Liver (tissue), 9 donors: ENCODE results near the gene NR2F1. TPM values are rescaled to one million over a fixed set of nuclear protein-coding genes. Genes with fewer than 3 reads are reported as not detected.

Experiments used
- DNase-seq: peaks from one replicate; pipeline ENCODE4 v3.0.0-alpha.2; 2017; ENCODE audit warnings: low spot score
- H3K27ac ChIP-seq, 2 donors: one replicate each; pipeline ENCODE4 v1.7.0; 2013; ENCODE audit warnings: inconsistent platforms in 2 of 2, low read length in 2 of 2, control low read depth in 1 of 2, low read depth in 1 of 2, mild to moderate bottlenecking in 1 of 2
- H3K27me3 ChIP-seq, 4 donors: one replicate each; pipeline versions ENCODE4 v1.6.1 to v1.7.0; 2013; ENCODE audit warnings: low read length in 3 of 4, inconsistent platforms in 1 of 4, mild to moderate bottlenecking in 1 of 4, moderate library complexity in 1 of 4; ENCODE audit not compliant: control insufficient read depth in 4 of 4, insufficient read depth in 4 of 4
- H3K36me3 ChIP-seq, 4 donors: one replicate each; pipeline versions ENCODE4 v1.6.1 to v1.7.0; 2013; ENCODE audit warnings: low read length in 3 of 4, mild to moderate bottlenecking in 3 of 4, low read depth in 1 of 4, moderate library complexity in 1 of 4; ENCODE audit not compliant: control insufficient read depth in 4 of 4, insufficient read depth in 3 of 4
- H3K4me1 ChIP-seq, 4 donors: one replicate each; pipeline versions ENCODE4 v1.6.1 to v1.7.0; 2013; ENCODE audit warnings: low read length in 3 of 4, mild to moderate bottlenecking in 3 of 4, moderate library complexity in 1 of 4; ENCODE audit not compliant: control insufficient read depth in 4 of 4, insufficient read depth in 4 of 4
- H3K4me3 ChIP-seq, 3 donors: one replicate each; pipeline versions ENCODE4 v1.6.1 to v1.7.0; 2013; ENCODE audit warnings: low read length in 3 of 3, control low read depth in 1 of 3, low read depth in 1 of 3, mild to moderate bottlenecking in 1 of 3
- H3K9ac ChIP-seq, 2 donors: one replicate each; pipeline ENCODE4 v1.7.0; 2013; ENCODE audit warnings: low read length in 2 of 2, mild to moderate bottlenecking in 2 of 2, moderate library complexity in 2 of 2, control low read depth in 1 of 2, low read depth in 1 of 2
- H3K9me3 ChIP-seq, 4 donors: one replicate each; pipeline versions ENCODE4 v1.6.1 to v1.7.0; 2013; ENCODE audit warnings: low read length in 3 of 4; ENCODE audit not compliant: control insufficient read depth in 4 of 4
- EGR1 ChIP-seq, 2 donors: IDR thresholded peaks; 2 replicates each; pipeline ENCODE4 v1.6.1; 2016 to 2018; ENCODE audit warnings: antibody characterized with exemption in 2 of 2, low read depth in 2 of 2
- FOXA1 ChIP-seq: IDR thresholded peaks from 2 replicates; pipeline ENCODE4 v1.6.1; 2016; ENCODE audit warnings: antibody characterized with exemption
- FOXA2 ChIP-seq: IDR thresholded peaks from 2 replicates; pipeline ENCODE4 v1.6.1; 2016; ENCODE audit warnings: antibody characterized with exemption
- GABPA ChIP-seq, 2 donors: IDR thresholded peaks in 1 of 2; conservative IDR thresholded peaks in 1 of 2; 2 replicates each; pipeline ENCODE4 v1.6.1; 2016; ENCODE audit warnings: antibody characterized with exemption in 2 of 2, mild to moderate bottlenecking in 1 of 2, moderate library complexity in 1 of 2
- HNF4A ChIP-seq, 2 donors: conservative IDR thresholded peaks; 2 replicates each; pipeline ENCODE4 v1.6.1; 2016; ENCODE audit warnings: antibody characterized with exemption in 2 of 2, mild to moderate bottlenecking in 2 of 2
- HNF4G ChIP-seq: IDR thresholded peaks from 2 replicates; pipeline ENCODE4 v1.6.1; 2016; ENCODE audit warnings: antibody characterized with exemption
- JUND ChIP-seq, 2 donors: IDR thresholded peaks; 2 replicates each; pipeline ENCODE4 v1.6.1; 2016; ENCODE audit warnings: antibody characterized with exemption in 2 of 2
- NR2F2 ChIP-seq: IDR thresholded peaks from 2 replicates; pipeline ENCODE4 v1.6.1; 2016; ENCODE audit warnings: antibody characterized with exemption
- RAD21 ChIP-seq, 2 donors: IDR thresholded peaks; 2 replicates each; pipeline ENCODE4 v1.6.1; 2016; ENCODE audit warnings: antibody characterized with exemption in 2 of 2, mild to moderate bottlenecking in 2 of 2
- RXRA ChIP-seq, 2 donors: IDR thresholded peaks; 2 replicates each; pipeline ENCODE4 v1.6.1; 2017 to 2018; ENCODE audit warnings: antibody characterized with exemption in 2 of 2, mild to moderate bottlenecking in 1 of 2
- SP1 ChIP-seq: IDR thresholded peaks from 2 replicates; pipeline ENCODE4 v1.6.1; 2018; ENCODE audit warnings: antibody characterized with exemption, mild to moderate bottlenecking
- WGBS: extraction: QIAGEN DNeasy Blood & Tissue Kit; methylation state at CpG from one replicate; pipeline ENCODE4 v1.1.7; 2013; 5-methylcytosine and 5-hydroxymethylcytosine counted together
- polyA plus RNA-seq, 2 donors: library from polyadenylated mRNA; stranded (reverse) in 1 of 2; unstranded in 1 of 2; fragments of 200-250 nt in 1 of 2; fragments of >200 nt in 1 of 2; fragmentation: Nextera tagmentation in 1 of 2; extraction: Ambion mirVana in 1 of 2; gene quantifications; one replicate each; pipeline versions ENCODE4 v1.2.1 to v1.2.3, GENCODE V29; 2013 to 2015
- total RNA-seq, 2 donors: library from RNA; depleted of rRNA; stranded (reverse); fragments of >200 nt; gene quantifications; one replicate each; pipeline ENCODE4 v1.2.3, GENCODE V29; 2014
- TF ChIP-seq, protein P1 (sequence below): IDR thresholded peaks from 2 replicates; pipeline ENCODE4 v1.6.1; 2016; ENCODE audit warnings: antibody characterized with exemption
- TF ChIP-seq, protein P2 (sequence below): IDR thresholded peaks from 2 replicates; pipeline ENCODE4 v1.6.1; 2016; ENCODE audit warnings: antibody characterized with exemption
- TF ChIP-seq, protein P3 (sequence below): IDR thresholded peaks from 2 replicates; pipeline ENCODE4 v1.6.1; 2016; ENCODE audit warnings: antibody characterized with exemption
- TF ChIP-seq, protein P4 (sequence below): IDR thresholded peaks from 2 replicates; pipeline ENCODE4 v1.6.1; 2016; ENCODE audit warnings: antibody characterized with exemption, mild to moderate bottlenecking
- TF ChIP-seq, protein P5 (sequence below): fragments of 150-350 bp; IDR thresholded peaks from 2 replicates; pipeline ENCODE4 v1.5.1; 2017; ENCODE audit warnings: improper control_type of control experiment, low read depth, low read length; ENCODE audit not compliant: missing input control
- donor health status: healthy.
- donor health status: healthy.
- donor health status: healthy.
- donor health status: healthy.
- donor health status: healthy.

The NR2F1 gene
- total and polyA plus RNA-seq, 4 donors, result 3.9 to 13.0 (median 10.6) TPM

DNA sequence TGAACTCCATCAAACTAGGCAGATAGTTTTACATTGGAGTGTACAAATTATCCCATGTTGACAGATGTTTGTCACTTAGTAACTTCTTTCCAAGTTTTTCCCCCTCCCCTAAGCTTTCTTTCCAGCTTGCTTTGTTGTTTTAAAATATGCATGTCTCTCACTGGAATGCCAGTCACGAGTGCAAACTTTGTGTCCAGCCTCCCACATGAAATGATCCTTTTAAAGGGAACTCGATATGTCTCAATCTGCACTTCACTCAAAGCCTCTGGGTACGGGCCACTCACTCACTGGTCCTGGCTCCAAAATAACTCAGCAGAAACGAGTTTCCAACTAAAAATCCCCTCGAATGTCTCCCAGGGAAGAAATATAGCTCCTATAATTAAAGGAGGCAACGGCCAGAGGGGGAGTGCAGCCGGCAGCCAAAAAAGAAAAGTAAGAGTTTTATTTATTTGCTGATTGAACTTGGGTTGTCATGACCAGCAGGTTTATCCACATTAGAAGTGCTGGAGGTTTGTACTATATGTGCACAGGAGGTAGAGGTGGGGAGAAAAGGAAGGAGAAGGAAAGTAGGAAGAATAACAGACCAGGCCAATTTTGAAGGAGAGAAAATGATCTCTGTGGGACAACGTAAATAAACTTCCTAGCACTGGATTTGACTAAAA lies 17.5 kb downstream of the NR2F1 start:
- TF ChIP-seq JUND (IDR thresholded peaks at IDR 0.05) (no peak), FOXA1 (no peak), NR2F2 (no peak), HNF4G (no peak), EGR1 (IDR thresholded peaks at IDR 0.05; ENCODE audit: low read depth in 2 of 2) (no peak), GABPA (IDR thresholded peaks at IDR 0.05 in 1 of 2, conservative IDR thresholded peaks at IDR 0.05 in 1 of 2) (no peak), RAD21 (IDR thresholded peaks at IDR 0.05) (no peak), HNF4A (conservative IDR thresholded peaks at IDR 0.05) (no peak), RXRA (IDR thresholded peaks at IDR 0.05) (no peak), FOXA2 (no peak), SP1 (no peak)
- TF ChIP-seq, protein P1, sequence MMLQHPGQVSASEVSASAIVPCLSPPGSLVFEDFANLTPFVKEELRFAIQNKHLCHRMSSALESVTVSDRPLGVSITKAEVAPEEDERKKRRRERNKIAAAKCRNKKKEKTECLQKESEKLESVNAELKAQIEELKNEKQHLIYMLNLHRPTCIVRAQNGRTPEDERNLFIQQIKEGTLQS, result no peak
- TF ChIP-seq, protein P2, sequence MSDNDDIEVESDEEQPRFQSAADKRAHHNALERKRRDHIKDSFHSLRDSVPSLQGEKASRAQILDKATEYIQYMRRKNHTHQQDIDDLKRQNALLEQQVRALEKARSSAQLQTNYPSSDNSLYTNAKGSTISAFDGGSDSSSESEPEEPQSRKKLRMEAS, result no peak
- TF ChIP-seq, protein P3, sequence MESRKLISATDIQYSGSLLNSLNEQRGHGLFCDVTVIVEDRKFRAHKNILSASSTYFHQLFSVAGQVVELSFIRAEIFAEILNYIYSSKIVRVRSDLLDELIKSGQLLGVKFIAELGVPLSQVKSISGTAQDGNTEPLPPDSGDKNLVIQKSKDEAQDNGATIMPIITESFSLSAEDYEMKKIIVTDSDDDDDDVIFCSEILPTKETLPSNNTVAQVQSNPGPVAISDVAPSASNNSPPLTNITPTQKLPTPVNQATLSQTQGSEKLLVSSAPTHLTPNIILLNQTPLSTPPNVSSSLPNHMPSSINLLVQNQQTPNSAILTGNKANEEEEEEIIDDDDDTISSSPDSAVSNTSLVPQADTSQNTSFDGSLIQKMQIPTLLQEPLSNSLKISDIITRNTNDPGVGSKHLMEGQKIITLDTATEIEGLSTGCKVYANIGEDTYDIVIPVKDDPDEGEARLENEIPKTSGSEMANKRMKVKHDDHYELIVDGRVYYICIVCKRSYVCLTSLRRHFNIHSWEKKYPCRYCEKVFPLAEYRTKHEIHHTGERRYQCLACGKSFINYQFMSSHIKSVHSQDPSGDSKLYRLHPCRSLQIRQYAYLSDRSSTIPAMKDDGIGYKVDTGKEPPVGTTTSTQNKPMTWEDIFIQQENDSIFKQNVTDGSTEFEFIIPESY, result no peak
- TF ChIP-seq, protein P4, sequence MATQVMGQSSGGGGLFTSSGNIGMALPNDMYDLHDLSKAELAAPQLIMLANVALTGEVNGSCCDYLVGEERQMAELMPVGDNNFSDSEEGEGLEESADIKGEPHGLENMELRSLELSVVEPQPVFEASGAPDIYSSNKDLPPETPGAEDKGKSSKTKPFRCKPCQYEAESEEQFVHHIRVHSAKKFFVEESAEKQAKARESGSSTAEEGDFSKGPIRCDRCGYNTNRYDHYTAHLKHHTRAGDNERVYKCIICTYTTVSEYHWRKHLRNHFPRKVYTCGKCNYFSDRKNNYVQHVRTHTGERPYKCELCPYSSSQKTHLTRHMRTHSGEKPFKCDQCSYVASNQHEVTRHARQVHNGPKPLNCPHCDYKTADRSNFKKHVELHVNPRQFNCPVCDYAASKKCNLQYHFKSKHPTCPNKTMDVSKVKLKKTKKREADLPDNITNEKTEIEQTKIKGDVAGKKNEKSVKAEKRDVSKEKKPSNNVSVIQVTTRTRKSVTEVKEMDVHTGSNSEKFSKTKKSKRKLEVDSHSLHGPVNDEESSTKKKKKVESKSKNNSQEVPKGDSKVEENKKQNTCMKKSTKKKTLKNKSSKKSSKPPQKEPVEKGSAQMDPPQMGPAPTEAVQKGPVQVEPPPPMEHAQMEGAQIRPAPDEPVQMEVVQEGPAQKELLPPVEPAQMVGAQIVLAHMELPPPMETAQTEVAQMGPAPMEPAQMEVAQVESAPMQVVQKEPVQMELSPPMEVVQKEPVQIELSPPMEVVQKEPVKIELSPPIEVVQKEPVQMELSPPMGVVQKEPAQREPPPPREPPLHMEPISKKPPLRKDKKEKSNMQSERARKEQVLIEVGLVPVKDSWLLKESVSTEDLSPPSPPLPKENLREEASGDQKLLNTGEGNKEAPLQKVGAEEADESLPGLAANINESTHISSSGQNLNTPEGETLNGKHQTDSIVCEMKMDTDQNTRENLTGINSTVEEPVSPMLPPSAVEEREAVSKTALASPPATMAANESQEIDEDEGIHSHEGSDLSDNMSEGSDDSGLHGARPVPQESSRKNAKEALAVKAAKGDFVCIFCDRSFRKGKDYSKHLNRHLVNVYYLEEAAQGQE, result no peak
- TF ChIP-seq, protein P5, sequence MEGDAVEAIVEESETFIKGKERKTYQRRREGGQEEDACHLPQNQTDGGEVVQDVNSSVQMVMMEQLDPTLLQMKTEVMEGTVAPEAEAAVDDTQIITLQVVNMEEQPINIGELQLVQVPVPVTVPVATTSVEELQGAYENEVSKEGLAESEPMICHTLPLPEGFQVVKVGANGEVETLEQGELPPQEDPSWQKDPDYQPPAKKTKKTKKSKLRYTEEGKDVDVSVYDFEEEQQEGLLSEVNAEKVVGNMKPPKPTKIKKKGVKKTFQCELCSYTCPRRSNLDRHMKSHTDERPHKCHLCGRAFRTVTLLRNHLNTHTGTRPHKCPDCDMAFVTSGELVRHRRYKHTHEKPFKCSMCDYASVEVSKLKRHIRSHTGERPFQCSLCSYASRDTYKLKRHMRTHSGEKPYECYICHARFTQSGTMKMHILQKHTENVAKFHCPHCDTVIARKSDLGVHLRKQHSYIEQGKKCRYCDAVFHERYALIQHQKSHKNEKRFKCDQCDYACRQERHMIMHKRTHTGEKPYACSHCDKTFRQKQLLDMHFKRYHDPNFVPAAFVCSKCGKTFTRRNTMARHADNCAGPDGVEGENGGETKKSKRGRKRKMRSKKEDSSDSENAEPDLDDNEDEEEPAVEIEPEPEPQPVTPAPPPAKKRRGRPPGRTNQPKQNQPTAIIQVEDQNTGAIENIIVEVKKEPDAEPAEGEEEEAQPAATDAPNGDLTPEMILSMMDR, result no peak
- H3K27ac ChIP-seq, result no peak overlapping the region
- H3K4me1 ChIP-seq, result peaks cover 0 to 8% (median 0%) of the 10 kb centered on the region in 4 donors

More for the DNA sequence above, 17.5 kb downstream of the NR2F1 start:
- Histone ChIP-seq H3K4me3 (no peak overlapping the region), H3K9ac (no peak overlapping the region), H3K9me3 (peaks cover 0 to 1% (median 0%) of the 10 kb centered on the region in 4 donors), H3K27me3 (peaks cover 2 to 20% (median 10%) of the 10 kb centered on the region in 4 donors), H3K36me3 (no peaks in the 10 kb centered on the region)
- DNase-seq, result no peak
- WGBS, result 38% methylated on average over 8 of the region's 8 CpGs
